ENCODE results near the gene SPATA9. TPM values are rescaled to one million over a fixed set of nuclear protein-coding genes. Genes with fewer than 3 reads are reported as not detected.

SPATA9 gene
- total RNA-seq, 6 experiments from 2014 or later: 0.17 to 0.73 (median 0.48) TPM

GRCh38 chr5:95667061-95667618 is 15.7 kb downstream of the SPATA9 start:
- Mint-ChIP-seq H3K27ac (no peak overlapping the region), H3K4me3 (no peak overlapping the region), H3K4me1 (ENCODE audit: low read depth) (peaks cover 47% of the 10 kb centered on the region), H3K27me3 (ENCODE audit: insufficient read depth) (no peaks in the 10 kb centered on the region), H3K36me3 (ENCODE audit: low read depth) (no peaks in the 10 kb centered on the region), H3K9me3 (no peaks in the 10 kb centered on the region)
- DNase-seq: no peak
- TF ChIP-seq CTCF (IDR thresholded peaks at IDR 0.05): no peak

DNA sequence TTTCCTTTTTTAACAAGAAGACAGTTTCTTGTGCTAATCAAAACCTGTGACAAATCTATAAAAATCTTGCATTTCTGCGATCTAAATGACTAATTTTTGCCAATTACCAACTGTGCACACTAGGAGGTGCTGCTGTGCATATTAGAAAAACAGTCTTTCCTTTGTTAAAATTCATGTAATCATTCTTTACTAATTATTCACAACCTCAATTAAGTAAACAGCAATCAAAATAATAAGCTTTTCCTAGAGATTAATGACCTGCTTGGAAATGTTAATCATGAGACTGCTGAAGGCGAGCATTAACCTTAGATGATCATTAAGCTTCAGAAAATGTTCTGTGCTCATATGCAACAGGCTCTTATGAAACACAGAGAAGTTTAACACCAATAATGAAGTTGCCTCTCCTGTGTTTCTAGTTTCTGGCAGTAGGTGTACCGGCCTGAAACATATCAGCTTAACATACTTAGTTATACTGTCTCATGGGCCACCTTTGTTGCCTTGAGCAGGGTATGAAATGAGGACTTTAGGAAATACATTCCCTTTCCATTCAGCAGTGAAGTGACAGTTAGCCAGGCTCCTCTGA is 18.5 kb downstream of the SPATA9 start:
- TF ChIP-seq CTCF (IDR thresholded peaks at IDR 0.05): peak; percentile 93
- no peak overlapping the region for H3K27ac Mint-ChIP-seq
- H3K9me3 Mint-ChIP-seq: no peaks in the 10 kb centered on the region
- H3K4me3 Mint-ChIP-seq: no peak overlapping the region
- no peaks in the 10 kb centered on the region for H3K27me3 Mint-ChIP-seq (ENCODE audit: insufficient read depth)
- no peaks in the 10 kb centered on the region for H3K36me3 Mint-ChIP-seq (ENCODE audit: low read depth)
- DNase-seq: peak; percentile 30
- H3K4me1 Mint-ChIP-seq (ENCODE audit: low read depth): peaks cover 27% of the 10 kb centered on the region

DNA sequence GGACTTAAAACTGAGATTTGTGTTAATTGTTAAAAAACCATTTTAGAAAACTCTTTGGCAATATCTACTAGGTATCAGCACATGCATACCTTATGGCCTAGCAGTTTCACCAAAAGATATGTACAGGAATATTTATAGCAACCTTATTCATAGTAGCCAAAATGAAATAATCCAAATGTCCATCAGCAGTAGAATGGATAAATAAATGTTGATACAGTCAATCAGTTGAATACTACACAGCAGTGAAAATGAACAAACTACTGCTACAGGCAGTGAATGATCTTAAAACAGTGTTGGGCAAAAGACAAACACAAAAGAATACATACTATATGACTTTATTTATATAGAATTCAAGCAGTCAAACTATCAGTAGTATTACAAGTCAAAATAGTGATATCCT is 19.8 kb downstream of the SPATA9 start:
- H3K9me3 Mint-ChIP-seq: no peaks in the 10 kb centered on the region
- H3K4me3 Mint-ChIP-seq: no peak overlapping the region
- H3K4me1 Mint-ChIP-seq (ENCODE audit: low read depth): peaks cover 16% of the 10 kb centered on the region
- no peak for DNase-seq
- TF ChIP-seq CTCF (IDR thresholded peaks at IDR 0.05): no peak
- no peaks in the 10 kb centered on the region for H3K36me3 Mint-ChIP-seq (ENCODE audit: low read depth)
- no peak overlapping the region for H3K27ac Mint-ChIP-seq
- no peaks in the 10 kb centered on the region for H3K27me3 Mint-ChIP-seq (ENCODE audit: insufficient read depth)

GRCh38 chr5:95660060-95660459 is 22.7 kb downstream of the SPATA9 start:
- Mint-ChIP-seq H3K27ac (no peak overlapping the region), H3K27me3 (ENCODE audit: insufficient read depth) (no peaks in the 10 kb centered on the region), H3K4me3 (no peak overlapping the region), H3K36me3 (ENCODE audit: low read depth) (no peaks in the 10 kb centered on the region), H3K9me3 (no peaks in the 10 kb centered on the region), H3K4me1 (ENCODE audit: low read depth) (peaks cover 11% of the 10 kb centered on the region)
- no peak for TF ChIP-seq CTCF (IDR thresholded peaks at IDR 0.05)
- DNase-seq: no peak

DNA sequence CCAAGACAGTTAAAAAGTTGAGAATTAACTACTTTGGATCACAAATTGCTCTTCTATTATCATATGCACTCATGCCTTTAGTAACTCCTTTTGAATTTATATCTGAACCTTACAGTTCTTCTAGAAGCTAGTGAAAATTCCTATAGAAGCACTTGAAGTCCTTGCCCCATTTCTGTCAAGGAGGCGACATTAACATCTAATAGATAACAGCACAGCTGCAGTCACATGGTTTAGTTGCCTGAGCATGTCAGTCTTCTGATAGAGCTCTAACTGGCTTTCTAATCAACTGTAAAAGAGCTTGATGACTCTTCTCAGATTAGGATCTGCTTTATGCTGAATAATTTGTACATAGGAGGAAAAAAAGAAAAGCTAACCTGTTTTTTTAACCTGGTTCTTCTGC is 27.2 kb downstream of the SPATA9 start:
- TF ChIP-seq CTCF (IDR thresholded peaks at IDR 0.05): no peak
- no peaks in the 10 kb centered on the region for H3K4me1 Mint-ChIP-seq (ENCODE audit: low read depth)
- no peaks in the 10 kb centered on the region for H3K9me3 Mint-ChIP-seq
- no peak overlapping the region for H3K27ac Mint-ChIP-seq
- H3K4me3 Mint-ChIP-seq: no peak overlapping the region
- no peaks in the 10 kb centered on the region for H3K27me3 Mint-ChIP-seq (ENCODE audit: insufficient read depth)
- no peaks in the 10 kb centered on the region for H3K36me3 Mint-ChIP-seq (ENCODE audit: low read depth)
- DNase-seq: no peak
